Measurements from ENCODE around the gene SPAG6.

SPAG6 gene

DNA sequence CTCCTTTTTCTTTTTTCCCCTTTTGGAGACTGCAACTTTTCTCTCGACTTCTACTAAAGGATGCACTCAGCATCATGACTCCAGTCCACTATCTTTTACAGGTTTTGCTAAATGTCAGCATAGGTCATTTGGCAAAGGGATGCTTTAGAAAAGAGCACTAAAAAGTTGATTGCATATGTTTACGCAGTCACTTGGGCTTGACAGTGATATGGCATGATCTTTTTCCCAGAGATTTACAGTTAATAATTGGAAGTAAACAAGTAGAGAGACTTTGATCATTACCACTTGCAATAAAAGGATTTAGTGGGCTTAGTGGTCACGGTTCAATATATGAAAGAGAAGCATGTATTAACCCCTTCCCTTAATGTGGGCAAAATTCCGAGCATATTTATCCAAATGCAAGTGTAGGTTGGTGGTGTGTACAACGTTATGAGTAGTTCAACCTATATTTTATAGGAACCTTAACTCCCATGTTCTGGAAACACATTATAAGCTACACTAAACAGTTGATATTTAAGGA, 22.6 kb upstream of the SPAG6 start:
- no peak for FAIRE-seq

DNA sequence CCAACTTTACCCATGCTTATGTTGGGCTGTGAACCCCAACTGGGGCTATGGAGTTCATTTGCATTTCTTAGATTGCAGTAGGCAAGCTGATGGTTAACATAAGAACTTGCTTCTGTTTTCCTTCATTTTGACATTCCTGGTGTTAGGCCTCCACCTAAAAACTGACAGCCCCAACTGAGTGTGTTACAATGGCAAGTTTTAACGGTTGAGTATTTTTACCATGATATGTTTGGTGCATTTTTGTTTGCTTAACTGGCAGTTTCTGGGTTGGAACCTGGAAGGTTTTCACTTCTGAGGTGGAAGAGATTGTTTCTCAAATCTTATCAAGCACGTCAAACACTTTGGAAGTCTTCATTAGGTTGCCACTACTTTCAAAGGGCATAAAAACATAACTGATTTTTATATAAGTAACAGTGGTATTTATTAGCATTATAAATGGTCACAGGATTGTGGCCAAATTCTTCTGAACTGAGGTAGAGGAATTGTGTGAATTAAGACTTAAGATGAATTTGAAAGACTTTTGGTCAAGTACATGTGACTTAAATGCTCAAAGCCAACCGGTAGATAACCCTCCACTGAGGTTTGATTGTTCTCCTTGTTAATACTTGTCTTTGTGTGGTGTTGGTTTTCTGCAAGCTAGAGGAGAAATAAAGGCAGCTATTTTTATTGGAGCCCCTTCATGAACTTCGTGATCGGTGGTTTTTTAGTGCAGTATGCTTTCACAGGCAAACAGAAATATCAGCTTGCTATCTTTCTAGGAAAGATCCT, 21.6 kb upstream of the SPAG6 start:
- FAIRE-seq: peak; percentile 99

DNA sequence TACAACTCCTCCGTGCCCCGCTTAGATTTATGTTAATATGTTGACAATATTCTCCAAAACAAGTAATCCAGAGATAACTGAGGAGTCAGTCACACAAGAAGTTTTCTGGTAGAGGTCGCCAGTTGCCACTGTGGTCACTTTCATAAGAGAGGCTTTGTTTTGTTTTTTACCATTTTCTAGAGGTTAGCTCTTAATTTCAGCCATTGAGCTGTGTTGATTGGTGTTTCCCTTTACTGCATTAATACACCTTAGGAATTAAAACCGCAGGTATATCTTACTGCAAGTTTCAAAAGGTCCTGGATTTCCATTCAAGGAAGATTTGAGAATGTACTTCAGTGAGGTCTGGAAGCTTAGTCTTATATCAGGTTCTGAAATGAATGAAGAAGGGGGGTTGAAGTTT, 20.9 kb upstream of the SPAG6 start:
- no peak for FAIRE-seq

DNA sequence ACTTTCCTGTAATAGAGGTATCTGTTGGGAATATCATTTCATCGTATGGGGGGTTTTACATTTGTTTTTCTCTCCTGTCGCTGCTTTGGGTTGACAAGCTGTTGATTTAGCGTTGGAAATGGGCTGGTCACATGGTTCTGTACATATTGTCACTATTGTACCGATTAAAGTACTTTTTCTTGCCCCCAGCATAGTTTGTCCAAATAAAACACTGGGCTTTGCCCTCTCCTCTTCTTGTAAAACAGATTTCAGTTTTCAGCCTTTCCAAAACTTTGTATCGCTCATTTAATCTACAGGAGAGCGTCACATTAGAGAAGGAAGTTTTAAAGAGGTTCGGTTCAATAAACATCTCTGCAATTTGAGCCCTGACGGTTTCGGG, 20.4 kb upstream of the SPAG6 start:
- no peak for FAIRE-seq

DNA sequence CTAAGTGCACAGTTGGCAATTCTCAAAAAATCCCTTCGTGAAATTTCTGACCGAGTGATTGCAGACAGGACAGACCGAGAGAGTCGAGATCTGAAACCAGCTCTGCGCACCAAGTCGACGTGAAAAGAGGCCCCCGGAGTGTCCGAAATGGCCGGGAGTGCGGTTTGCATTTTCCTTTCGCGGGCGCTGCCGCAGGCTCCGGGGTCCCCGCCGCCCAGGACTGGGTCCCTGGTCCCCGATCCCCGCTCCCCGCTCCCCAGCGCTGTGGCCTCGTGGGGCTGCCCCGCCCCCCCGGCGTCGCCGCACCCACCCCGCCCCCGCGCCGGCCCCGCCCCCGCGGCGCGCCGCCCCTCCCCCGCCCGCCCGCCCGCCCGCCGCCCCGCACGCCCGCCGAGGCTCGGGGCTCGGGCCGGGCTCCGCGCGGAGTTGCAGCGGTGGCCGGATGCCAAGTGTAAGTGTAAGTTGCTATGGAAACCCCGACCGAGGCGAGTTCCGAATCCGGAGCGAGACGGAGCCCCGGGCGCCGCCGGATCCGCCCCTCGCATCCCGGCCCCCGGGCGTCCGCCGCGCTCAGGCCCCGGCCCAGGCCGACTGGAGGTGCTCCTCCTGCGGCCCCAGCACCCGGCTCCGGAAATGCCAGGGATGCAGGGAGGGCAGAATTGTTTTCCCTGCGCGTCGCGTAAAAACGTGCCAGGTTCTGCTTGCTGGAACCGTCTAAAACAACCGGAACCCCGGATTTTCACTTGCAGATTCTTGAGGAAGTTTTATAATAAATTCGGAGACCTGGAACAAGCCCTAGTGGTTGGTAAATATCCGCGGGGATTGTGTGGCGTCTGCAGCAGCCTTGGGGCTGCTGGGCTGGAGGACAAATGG, 19.8 kb upstream of the SPAG6 start:
- no peak for FAIRE-seq

DNA sequence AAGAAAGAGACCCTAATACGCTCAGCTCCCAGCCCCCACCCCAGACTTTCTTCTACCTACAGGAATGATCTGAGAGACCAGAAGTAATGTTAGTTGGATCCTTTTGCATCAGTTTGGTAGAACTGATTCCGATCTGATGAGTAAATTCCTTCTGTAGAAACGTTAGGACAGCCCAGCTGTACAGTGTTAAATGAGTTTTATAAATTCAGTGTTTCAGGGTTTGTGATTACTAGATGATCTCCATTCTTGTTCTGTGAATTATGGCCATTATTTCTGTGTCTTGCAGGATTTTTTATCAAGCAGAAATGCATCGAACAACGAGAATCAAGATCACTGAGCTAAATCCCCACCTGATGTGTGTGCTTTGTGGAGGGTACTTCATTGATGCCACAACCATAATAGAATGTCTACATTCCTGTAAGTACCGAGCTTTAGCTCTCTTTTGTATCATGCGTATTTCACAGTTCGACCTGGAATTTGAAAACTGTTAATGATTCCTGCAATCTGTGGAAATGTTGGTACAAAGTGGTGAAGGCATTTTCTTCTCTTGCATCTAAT, 19.1 kb upstream of the SPAG6 start:
- FAIRE-seq: no peak

DNA sequence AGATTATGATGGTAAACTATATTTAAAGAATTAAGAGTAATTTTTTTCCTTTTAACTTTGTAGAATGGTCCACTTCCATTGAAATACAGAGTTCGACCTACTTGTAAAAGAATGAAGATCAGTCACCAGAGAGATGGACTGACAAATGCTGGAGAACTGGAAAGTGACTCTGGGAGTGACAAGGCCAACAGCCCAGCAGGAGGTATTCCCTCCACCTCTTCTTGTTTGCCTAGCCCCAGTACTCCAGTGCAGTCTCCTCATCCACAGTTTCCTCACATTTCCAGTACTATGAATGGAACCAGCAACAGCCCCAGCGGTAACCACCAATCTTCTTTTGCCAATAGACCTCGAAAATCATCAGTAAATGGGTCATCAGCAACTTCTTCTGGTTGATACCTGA, 16.1 kb upstream of the SPAG6 start:
- FAIRE-seq: no peak

DNA sequence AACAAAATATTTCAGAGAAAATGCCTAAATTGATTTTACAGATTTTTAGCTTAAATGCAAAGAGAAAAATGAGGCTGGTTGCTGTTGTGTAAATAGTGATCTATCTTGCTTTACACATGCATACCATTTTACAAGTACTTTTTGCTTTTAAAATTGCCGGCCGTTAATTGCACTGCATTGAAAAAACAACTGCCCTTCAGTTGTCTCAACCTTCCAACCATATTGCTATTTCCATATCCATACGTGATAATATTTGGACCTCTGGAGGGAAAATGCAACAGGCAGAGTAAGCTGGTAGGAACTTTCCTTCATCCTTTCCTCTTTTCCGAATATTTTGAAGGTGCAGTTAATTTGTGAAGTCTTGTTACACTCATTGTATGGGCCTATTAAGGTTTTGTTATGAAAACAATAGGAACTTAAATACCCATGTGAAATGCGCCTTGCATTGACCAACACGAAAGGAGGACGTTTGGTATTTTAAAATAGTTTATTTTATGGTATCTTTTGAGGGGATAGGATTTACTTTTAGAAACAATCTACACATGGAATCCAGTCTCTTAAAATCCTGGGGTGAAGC, 13.1 kb upstream of the SPAG6 start:
- FAIRE-seq: peak; percentile 66

DNA sequence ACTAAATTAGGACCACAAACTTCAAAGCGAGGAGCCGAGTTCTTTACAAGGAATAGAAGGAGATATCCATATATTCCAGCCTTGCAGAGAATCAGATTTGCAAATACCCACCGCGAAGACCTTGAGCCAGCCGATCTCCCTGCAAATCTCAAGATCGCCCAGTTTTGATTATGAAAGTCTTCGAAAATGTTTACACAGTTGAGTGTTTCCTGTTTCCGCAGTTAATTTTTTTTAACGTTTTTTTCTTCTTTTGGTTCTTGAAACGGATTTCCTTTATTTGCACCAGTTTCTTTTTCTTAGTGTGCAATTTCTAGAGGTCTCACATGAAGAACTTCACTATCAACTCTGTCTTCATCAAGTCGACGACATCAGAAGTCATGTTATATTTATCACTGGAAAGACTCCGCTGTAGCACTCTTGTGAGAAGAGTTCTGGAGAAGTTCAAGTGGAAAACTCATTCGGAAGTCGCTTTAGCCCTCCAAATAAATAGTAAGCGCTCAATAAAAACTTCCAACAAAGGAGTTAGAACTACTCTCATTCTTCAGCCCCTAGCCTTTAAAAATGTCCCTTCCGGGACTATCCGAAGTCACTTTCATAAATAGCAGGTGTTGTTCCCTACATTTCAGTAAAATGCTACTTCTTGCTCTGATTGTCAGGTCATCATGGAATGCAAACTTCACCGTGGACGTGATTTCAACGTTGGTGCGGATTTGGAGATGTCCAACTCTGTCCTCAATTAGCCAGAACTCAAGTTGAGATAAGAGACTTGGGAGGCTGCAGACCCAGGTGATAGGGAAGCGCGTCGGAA, 11.9 kb upstream of the SPAG6 start:
- no peak for FAIRE-seq

DNA sequence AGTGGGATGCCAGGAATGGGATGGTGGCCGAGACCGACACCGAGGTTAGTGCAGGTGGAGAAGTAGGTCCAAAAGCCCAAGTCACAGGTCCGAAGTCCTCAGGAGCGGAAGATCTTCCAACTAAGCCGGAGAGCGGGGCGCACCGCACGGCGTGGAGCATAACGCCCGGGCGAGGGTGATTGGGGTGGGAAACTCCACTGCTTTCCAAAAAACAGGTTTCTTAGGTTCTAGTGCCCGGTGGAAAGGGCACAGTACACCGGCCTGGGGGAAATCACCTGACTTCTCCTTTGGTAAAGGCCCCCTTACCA, 11.4 kb upstream of the SPAG6 start:
- no peak for FAIRE-seq

DNA sequence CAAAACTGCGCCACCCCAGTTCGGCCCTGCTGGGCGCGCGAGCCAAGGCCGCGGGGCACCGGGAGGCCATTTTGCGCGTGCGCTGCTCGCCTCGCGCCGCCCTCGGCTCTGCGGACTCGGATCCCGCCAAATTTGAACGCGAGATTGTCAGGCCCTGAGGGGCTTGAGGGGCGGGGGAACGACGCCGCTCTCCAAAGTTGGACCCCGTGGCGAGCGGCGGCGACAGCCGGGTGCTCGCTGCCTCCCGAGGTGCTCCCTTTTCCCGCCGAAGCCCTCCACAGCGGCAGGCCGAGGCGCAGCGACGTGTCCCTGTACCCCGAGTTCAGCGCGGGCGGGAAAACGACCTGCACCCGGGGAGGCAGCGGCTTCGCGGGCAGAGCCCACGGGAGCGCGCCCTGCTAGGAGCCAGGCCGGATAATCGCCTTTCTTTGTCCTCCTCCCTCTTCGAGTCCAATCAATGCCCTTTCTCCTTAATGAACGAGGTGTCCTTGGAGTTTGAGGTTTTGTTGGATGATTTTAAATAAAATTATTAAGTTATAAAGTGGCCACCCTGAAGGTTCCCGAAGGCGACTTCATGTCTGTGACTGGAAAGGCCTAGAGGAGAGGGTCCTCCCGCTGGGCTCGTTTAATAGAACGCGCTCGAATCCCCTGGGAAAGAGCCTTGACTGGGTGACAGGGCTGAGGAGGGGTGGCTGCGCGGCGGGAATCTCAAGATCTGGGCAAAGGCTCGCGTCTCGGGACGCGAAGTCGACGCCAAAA, 10.7 kb upstream of the SPAG6 start:
- FAIRE-seq: no peak

DNA sequence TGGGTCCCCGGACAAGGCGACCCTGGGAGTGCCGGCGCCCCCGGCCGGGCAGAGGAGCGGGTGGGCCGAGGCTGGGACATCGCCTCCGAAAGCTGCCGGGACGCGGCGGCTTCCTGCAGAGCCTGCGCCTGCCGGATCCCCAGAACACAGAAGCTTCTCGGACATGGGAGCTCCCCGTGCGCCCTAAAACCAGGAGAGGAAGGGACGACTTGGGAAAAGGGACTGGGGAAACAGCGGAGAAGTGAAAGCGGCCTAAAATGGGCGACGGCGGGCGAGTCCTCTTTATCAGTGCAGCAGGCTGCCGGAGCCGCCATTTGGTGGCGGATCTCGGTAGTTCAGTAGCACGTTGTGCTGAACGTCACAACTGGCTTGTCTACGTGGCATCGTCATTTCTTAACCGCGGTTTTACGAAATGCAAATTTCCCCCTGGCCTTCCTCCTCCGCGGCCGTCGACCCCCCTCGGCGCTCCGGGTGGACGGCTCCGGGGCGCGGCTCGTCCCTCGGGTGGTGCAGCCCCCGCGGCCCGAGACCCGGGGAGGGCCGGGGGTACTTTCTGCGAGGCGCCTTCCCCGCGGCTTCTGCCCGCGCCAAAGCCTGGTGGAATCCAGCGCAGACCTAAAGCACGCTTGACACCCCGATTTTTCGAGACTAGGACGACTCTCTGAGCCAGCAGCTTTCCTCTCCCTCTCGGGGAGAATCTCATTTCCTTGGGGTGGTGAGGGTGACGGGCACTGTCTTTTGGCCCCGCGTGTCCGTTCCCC, 9.9 kb upstream of the SPAG6 start:
- FAIRE-seq: no peak

DNA sequence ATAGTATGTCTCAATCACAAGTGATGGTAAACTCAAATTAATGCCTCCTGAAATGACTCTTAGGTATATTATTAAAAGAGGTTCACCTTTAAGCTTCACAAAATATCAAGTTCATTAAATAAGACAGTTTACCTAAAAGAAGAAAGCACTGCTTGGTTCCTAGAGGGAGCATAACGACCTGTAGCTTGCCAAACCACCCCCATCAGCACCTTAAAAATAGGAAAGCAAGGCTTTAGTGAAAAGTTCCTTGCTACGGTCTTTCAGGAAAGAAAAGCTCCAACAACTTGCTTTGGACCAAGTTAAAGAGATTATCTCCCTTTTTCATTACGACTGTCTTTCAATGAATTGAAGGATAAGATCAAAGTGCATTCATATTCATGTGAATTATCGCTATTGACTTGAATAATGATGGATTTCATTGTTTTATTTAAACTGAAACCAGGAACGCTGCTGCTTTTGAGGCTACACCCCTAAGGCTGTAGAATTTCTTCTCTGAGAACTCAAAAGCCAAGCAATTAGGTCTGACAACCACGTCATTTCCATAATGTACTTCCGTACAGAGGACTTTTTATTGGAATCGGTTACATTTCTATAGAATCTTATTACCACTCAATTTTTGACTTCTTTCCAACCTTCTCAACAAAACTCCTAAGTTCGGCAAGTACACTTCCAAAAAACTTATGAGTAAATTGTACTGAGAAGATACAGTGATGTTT, 7.0 kb upstream of the SPAG6 start:
- peak; percentile 98 for FAIRE-seq

DNA sequence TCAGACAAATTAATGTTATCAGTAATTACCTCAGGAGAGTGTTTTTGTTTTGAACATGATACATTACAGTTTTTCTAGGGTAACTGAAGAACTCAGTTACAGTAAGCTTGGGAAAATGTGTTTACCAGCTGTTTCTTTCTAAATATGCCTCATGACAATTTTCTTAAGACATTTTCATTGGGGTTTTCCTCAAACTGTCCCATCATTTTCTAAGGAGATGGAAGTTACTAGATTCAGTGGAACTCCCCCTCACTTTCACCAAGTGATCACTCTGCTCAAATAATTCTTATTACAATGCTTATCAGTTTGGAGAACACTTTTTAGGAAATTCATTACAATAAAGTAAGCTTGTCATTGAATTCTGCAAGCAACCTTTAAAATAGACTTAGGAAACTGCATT, 6.4 kb upstream of the SPAG6 start:
- FAIRE-seq: no peak

DNA sequence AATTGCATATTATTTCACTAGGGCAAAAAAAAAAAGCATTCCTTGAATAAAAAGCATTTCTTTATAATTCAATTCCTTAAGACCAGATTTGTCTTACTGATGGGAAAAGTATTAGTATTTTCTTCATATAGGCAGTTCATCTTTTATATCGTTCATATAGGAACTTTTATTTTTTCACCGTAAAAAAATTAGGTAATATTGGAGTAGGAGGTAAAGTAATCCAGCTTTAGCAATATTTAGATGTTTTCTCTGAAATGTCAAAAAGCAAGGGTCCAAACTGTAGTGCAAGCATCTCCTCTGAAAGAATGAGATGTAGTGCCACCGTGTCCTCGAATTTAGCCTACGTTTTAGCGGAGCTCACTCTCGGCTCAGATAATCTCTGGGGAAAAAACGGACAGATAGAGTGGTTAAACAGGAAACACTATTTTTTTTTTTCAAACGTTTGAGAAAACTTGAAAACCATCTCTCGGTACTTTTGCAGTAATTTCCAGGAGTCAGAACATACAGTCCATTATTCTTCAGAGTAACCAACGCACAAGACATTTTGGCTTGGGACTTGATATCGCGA, 5.5 kb upstream of the SPAG6 start:
- no peak for FAIRE-seq

DNA sequence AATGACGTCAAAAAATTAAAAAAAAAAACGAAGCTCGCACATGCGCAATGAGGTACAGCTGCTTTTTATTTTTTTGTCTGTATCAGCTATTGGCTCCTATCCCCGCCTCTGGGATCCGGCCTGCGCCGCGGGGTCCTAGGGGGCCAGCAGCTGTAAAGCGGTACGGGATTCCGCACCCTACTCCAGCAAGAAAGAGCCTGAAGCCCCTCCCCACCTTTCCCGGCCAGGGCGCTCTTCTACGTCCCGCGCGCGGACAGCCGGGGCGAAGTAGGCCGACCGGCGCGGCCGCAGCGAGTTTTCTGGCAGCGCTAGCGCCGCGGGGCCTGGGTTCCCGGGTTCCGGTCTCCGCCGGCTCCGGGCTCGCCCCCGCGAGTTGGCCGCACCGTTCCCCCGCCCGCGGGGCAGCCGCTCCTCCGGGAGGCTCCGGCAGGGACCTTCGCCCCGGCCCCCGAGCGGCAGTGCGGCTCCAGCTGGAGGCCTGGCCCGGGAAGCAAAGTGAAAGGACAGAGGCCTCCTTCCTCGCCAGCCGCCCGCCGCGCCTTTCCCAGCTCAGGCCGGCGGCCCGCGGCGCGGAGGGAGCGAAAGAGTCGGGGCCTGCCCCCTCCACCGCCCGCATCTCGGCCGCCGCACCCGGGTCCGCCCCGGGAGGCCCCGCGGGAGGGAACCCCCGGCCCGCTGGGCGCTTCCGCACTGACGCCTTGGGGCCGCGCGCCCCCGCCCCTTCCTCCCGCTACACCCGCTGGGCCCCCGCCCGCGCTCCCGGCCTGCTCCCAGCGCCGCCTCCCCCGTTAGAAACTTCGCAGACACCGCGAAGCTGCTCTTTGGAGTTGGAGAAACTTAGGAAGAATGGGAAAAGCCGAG, 4.7 kb upstream of the SPAG6 start:
- FAIRE-seq: no peak

DNA sequence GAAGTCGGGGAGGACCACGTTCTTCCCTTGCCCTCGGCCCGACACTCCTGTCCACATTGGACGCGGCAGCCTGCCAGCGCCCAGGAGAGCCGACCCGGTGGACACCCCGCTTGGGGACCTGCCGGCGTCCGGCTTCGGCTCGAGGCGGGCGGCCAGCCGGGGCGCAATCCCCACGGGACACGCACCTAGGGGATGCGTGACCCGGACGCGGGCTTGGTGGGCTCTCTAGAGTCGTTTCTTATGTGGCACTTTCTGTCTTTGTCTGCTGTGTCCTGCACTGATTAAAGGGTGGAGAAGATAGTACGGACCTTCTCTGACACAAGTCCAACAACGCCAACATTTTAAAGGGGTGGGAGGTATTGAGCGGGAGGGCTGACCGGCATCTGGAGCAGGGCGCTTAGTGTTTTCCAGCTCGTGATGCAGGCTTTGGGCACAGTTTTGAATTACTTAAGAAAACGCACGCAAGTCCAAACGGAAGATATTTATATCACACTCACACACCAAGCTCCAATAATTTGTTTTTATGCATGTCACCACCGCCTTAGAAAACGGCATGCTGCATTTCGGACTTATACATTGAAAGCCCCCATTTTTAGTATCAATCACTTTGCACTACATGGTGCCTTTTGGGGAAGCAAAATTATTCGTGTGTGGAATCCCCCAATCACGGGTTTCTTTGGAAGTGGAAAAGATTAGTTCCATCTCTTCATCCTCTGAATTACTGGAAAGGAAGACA, 3.9 kb upstream of the SPAG6 start:
- FAIRE-seq: no peak

DNA sequence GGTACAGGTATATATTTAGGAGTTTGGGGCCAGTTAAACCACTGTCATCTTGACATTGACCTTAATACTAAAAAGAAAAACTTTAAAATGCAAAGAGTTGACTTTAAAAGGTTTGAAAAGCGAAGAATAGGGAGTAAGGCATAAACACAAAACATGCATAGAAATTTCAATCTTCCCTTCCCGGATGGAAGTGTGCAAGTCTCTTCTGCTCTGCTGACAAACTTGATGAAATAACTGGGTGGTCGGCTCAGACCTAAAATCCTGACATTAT, 3.4 kb upstream of the SPAG6 start:
- no peak for FAIRE-seq

DNA sequence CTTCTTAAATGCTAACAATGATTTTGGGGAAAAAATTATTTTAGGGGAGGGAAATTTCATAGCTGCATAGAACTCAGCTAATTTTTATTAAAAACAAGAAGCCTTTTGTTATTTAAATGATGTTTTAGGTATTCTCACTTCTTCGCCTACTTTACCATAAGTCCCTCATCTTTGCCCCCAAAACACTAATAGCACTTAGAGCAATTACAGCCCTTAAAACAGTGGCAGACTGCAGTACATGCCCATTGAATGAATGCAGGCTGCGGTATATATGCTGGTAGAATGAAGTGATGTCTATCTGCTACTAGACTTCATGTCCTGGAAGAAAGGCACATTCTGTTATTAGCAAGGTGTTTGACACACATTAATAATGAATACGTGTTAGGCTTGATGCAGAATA, 2.9 kb upstream of the SPAG6 start:
- no peak for FAIRE-seq
